ENCODE results near the gene CASP3.
"Not testable (repeated sequence)": the region's sequence is repeated elsewhere in the genome, so short reads cannot be mapped to it uniquely, and the experiment has no call there.

Gene CASP3

GRCh38 chr4:184664445-184665210 is 15.4 kb upstream of the CASP3 start:
- DNase-seq (ENCODE audit: low read depth in 3 of 3): no peak

GRCh38 chr4:184662236-184662635 is 13.0 kb upstream of the CASP3 start:
- no peak for DNase-seq (ENCODE audit: low read depth in 3 of 3)

DNA sequence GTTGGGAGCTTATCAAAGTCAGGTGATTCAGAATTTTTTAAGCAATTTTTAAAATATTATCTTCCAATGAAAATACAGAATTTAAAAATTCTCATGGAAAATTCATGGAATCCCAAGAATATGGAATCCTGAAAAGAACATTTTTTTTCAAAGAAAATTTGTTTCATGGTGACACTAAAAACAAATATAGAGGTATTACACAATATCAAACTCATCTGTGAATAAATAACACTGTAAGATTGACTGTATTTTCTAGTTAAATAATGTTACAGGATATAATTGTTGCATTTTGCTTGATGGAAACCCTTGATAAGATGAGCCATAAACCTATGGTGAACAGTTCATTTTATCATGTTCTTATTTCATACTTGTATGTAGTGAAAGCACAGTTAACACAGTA is 11.7 kb upstream of the CASP3 start:
- no peak for DNase-seq (ENCODE audit: low read depth in 3 of 3)

DNA sequence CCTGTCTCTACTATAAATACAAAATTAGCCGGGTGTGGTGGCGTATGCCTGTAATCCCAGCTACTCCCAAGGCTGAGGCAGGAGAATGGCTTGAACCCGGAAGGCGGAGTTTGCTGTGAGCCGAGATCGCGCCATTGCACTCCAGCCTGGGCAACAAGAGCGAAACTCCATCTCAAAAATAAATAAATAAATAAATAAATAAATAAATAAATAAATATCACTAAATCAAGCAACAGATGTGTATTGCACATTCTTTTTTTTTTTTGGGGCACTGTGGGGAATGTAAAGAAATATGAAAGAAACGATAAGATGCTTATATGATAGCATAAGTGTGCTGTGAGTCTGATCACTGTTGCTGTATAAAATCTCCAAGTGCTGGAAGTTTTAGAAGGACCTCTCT is 8.6 kb upstream of the CASP3 start:
- DNase-seq (ENCODE audit: low read depth in 3 of 3): not testable (repeated sequence)

- DNase-seq (ENCODE audit: low read depth in 3 of 3): no peak
Observed at GRCh38 chr4:184657144-184657543, 7.9 kb upstream of the CASP3 start.

DNA sequence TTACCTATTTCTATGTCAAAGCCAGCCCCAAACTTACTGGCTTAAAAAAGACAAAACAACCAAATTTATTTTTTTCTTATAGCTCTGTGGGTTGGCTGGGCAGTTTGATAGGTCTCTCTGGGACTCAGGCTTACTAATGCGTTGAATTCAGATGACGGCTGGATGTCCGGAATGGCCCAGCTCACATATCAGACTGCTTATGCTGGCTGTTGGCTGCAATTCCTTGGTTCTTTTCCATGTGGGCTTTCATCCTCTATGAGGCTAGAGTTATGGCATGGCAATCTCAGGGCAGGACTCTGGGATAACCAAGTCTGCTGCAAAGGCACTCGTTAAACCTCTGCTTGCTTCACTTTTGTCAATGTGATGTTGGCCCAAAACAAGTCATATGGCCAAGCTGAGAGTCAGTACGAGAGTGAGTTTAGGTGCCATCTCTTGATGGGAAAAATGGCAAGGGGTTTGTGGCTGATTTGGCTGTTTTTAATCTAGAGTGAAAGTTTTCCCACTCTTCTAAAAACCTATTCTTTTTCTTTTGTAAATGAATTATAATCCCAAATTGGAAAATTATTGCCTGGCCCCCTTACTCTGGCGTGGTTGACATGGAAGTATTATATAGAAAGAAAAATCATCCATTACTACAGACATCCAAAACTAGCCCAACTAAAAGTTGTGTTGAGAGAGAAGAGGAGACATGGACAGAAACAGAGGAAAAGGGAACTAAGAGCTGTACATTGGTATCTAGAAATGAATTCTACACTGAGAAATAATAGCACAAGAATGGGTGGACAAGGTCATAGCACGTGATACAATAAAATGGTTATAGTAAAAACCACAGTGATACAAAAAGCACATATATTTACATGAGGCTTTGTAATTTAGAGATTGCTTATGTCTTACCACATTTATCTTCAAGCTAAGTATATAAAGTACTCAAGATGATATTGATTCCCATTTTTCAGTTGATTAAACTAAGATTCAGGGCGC is 6.9 kb upstream of the CASP3 start:
- DNase-seq (ENCODE audit: low read depth in 3 of 3): no peak

- no peak for DNase-seq (ENCODE audit: low read depth in 3 of 3)
Observed at GRCh38 chr4:184653650-184654049, 4.4 kb upstream of the CASP3 start.

GRCh38 chr4:184652681-184653080 is 3.4 kb upstream of the CASP3 start:
- DNase-seq (ENCODE audit: low read depth in 3 of 3): not testable (repeated sequence)

DNA sequence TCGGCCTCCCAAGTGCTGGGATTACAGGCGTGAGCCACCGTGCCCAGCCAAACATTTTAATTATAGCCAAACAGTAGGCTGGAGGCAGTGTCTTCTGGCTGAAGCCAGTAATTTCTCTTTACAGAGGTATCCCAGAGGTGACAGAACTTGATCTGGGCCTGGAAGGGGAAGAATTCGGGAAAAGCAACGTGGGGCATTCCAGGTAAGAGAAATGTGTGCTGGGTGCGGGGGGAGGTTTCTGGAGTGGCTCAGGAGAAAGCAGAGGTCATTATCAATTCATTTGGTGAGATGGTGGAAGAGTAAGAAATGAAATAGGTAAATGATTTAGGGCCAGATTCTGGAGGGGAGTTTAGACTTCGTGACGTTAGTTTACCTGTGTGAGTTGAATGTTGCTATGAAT is 2.7 kb upstream of the CASP3 start:
- DNase-seq (ENCODE audit: low read depth in 3 of 3): no peak

DNA sequence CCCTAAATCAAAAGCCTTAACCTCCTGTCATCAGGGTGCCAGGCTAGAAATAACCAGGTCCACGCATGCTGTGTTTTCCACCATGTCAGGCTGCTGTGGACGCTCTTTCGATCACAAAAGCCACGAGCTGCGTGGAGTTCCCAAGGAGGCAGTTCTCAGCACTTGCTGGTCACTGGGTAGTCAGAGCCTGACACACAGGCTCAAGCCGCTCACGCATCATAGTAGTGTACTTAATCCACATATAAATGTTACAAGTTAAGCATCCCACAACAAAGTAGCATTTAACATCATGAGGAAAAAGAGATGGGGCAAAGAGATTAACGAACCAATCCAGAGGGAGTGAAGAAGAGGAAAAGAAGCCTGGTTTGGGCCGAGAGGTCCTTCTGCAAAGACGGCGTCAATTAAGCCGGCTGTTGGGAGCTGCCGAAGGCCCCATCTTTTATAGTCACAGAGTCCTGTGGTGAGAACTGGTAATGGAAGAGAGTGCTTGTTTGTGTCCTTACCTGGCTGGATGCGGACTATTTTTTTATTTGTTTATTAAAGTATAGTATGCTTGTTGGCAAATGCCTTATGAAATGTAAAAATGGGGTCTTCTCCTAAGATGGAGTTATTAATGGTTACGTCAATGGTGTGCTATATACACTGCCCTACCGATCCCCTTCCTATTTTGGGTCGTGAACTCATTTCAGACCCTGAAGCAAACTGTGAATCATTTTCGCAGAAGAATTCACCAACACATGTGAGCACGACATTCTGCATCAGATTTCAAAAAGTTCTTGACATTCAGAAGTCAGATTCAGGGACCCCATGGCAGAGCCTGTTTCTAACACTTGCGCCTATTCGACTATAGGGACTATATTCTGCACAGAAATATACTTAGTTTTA is 966 bp upstream of the CASP3 start:
- DNase-seq (ENCODE audit: low read depth in 3 of 3): peak in 1 of 3 experiments; percentile 19

DNA sequence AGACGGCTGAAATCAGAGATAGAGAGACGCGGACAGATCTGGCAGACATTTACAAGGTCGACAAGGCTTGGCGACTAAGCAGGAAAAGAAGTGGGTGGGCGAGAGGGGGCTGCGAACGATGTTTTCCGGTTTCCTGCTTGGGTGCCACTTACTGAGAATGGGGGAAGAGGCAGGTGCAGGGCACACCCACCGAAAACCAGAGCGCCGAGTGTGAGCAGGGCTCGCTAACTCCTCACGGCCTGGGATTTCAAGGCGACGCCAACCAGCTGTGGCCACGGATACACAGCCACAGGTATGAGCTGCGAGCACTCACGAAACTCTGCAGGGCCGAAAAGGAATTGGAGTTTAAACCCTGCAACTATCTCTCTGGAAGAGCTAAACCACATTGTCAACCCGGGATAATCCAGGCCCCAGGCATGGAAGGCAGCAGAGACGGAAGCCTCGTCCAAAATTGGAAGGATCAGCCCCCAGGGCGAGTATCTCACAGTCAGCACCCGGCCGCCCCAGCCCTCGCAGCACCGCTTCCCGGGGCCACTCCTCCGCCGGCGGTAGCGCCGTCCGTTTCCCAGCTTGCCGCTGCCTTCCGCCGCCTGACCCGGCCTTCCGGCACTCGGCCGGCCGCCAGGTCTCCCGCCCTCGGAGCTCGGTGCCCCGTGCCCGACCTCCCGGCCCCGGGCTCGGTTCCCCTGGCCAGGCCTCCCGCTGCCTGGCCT is 778 bp downstream of the CASP3 start:
- DNase-seq (ENCODE audit: low read depth in 3 of 3): peak in 1 of 3 experiments; percentile 51

DNA sequence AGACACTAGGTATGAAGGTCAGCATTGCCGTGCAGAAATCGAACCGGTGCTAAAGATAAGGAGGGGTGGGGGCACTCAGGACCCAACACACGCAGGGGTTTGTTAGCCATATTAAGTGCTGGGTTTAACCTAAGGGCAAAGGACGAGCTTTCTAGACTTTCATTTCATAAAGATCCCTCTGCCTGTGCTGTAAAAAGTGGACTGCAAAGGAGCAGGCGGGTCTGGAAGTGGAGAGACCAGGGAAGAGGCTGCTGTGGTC is 1.3 kb downstream of the CASP3 start:
- DNase-seq (ENCODE audit: low read depth in 3 of 3): no peak

DNA sequence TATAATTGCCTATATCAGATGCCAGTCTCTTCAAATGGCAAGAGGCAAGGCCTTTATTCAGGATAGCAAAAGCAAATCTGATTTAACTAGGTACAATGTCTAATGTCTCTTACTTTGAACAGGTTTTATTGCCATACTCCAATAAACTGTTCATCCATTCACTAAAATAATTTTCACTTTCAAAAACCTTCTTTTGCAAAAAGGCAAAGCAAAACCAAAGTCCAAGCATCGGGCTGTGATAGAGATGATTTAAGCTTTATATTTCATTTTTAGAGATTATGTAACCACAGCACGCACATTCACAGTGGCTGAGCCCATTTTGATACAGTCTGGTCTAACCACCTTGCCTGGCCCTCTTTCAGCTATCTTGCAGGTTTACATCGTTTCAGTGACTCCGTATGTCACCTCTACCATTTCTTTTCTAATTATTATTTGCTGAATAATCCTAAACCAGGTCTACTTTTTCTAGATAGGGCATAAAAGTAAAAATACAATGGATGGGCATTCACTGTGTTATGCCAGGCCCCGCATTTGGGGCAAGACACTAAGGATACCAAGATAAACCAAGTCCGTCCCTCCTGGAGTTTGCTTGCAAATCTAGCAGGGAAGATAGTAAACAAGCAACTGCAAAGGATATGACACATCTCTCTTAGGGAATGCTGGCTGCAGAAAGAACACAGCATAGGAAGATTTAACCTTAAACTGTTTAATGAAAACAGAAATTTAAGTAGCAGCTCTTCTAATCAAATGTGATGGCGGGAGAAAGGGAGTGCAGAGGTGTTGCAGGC is 1.8 kb downstream of the CASP3 start:
- DNase-seq (ENCODE audit: low read depth in 3 of 3): no peak

- DNase-seq (ENCODE audit: low read depth in 3 of 3): no peak
Observed at GRCh38 chr4:184645904-184646610, 3.2 kb downstream of the CASP3 start.

DNA sequence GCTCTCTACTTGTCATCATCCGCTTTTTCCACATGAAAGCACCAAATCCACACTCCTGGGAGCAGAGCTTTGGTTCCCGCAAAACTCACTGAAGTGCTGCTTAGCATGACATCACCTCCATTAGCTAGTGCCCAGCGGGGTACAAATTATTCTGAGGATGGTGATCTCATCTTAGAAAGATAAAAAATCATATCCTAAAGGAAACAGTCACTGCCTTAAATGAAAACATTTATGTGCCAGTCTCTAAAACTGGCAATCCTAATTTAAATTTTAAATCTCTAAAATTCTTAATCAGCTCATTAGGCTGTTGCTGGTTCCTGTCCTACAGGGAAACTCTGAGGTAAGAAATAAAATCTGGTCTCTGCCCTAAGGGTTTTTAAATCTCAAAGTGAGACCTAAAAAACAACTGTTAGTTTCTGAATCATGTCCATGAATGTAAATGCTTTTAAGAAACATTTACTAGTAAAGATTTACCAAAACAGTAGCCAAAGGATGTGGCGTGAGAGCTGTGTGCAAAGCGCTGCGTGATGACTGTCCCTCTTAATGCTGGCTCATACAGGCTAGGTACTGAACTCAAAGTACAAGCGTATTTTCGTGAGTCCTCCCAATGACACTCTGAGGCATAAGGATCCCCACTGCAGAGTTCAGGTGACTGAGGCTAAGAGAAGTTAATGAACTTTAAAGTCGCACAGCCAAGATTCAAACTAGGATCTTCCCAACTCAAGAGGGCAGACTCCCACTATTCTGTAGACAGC is 4.5 kb downstream of the CASP3 start:
- DNase-seq (ENCODE audit: low read depth in 3 of 3): no peak

DNA sequence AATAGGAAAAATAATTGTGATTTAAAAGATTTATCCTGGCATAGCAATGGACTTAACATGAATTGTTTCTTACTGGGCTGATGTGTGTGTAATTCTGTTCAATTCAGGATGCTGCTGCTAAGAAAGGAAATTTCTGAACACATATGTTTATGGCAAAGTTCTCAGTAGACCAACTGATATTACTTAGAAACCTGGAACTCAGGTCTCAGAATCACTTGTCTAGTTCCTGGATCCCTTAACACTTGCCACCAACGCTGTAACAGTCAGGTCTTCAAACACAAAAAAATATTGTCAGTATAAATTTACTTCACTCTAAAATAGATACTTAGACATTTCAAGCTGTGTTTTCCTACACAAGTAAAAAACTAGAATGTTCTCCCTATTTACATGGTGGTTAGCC is 5.5 kb downstream of the CASP3 start:
- DNase-seq (ENCODE audit: low read depth in 3 of 3): no peak

DNA sequence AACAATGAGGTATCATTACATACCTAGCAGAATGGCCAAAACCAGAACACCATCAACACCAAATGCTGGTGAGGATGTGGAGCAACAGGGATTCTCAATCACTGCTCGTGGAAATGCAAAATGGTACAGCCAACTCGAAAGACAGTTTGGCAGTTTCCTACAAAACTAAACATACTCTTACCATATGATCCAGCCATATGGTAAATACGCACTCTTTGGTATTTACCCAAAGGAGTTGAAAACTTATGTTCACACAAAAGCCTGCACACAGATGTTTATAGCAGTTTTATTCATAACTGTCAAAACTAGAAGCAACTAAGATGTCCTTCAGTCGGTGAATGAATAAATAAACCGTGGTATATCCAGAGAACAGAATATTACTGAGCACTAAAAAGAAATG is 7.8 kb downstream of the CASP3 start:
- DNase-seq (ENCODE audit: low read depth in 3 of 3): no peak

DNA sequence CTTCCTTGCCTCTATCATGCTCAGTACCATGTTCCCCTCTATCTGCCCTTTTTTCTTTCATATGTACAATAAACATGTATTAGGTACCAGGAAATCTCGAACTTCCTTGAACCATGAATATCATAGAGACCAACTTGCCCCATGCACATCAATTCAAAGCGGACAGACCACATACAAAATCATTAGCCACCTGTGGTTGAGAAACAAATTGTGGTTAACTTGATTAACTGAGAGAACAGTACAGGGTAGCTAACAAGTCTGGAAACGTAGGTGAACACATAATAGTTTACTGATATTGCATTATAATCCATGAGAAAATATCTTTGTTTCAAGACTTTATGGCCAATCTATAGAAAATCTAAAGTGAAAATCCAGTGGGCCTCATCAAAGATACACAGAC is 8.2 kb downstream of the CASP3 start:
- DNase-seq (ENCODE audit: low read depth in 3 of 3): no peak

DNA sequence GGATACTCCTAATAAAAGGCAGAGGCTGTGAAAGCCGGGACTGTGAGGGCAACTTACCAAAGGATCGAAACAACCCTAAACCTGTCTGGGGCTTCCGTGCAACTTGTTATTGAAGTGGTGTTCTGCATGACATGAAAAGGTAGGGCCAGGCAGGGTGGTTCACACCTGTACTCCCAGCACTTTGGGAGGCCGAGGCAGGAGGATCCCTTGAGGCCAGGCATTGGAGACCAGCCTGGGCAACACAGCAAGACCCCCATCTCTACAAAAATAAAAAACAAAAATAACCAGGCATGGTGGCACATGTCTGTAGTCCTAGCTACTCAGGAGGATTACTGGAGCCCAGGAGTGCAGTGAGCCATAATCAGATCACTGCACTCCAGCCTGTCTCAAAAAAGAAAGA is 12.3 kb downstream of the CASP3 start:
- DNase-seq (ENCODE audit: low read depth in 3 of 3): no peak
